ENCODE measurements around the gene IL12A. TPM values are rescaled to one million over a fixed set of nuclear protein-coding genes. Genes with fewer than 3 reads are reported as not detected.

IL12A gene
- total RNA-seq, 1 donor from 2014 or later, result not detected

DNA sequence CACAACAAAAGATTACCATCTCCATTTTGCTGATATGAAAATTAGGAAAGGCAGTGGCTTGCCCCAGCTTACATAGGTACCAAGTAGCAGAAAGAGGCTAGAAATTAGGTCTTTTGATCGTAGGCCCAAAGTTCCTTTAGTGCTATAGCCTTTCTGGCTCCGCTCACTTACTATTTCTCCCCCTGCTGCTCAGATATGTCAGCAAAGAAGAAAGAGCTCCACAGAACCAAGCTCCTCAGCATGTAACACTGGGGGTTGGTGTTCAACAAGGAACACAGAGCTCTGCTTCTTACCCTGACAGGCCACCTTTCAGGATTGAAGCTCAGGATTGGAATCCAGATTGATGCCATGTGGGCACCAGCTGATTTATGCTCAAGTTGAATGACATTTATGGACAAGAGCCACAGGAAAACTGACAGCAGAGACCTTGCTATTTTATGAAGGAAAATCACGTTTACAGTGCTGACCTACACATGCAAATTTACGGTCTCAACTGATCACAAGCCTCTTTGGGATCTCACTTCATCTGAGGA, 6.1 kb upstream of the IL12A start:
- H3K27ac ChIP-seq, result no peak overlapping the region
- H3K36me3 ChIP-seq, result no peaks in the 10 kb centered on the region
- intact Hi-C loops (cut with DNase I), result no loop called here
- TF ChIP-seq, protein P1, sequence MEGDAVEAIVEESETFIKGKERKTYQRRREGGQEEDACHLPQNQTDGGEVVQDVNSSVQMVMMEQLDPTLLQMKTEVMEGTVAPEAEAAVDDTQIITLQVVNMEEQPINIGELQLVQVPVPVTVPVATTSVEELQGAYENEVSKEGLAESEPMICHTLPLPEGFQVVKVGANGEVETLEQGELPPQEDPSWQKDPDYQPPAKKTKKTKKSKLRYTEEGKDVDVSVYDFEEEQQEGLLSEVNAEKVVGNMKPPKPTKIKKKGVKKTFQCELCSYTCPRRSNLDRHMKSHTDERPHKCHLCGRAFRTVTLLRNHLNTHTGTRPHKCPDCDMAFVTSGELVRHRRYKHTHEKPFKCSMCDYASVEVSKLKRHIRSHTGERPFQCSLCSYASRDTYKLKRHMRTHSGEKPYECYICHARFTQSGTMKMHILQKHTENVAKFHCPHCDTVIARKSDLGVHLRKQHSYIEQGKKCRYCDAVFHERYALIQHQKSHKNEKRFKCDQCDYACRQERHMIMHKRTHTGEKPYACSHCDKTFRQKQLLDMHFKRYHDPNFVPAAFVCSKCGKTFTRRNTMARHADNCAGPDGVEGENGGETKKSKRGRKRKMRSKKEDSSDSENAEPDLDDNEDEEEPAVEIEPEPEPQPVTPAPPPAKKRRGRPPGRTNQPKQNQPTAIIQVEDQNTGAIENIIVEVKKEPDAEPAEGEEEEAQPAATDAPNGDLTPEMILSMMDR (IDR thresholded peaks at IDR 0.05), result no peak
- H3K4me3 ChIP-seq, result no peak overlapping the region
- no peak for DNase-seq (ENCODE audit: low spot score in 2 of 2)
- no peaks in the 10 kb centered on the region for H3K9me3 ChIP-seq
- H3K27me3 ChIP-seq, result no peaks in the 10 kb centered on the region
- no peaks in the 10 kb centered on the region for H3K4me1 ChIP-seq

DNA sequence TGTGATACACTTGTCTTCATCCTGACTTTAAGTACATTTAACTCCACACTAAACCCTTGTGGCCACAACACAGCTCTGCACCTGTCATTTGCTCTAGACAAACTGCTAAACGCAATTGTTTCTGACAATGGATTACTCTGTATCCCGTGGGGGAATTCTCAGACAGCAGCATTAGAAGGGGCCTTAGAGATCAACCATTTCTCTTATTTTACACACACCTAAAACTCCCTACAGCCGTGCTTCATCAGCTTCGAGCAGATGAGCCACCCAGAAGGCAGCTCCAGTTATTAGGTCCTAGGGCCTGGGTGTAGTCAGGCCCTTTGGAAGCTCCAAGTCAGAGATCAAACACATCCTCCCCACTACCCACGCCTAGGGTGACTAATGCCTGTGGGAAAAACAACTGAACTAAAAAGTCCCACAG, 1.3 kb upstream of the IL12A start:
- DNase-seq (ENCODE audit: low spot score in 2 of 2), result no peak
- Histone ChIP-seq H3K27me3 (no peaks in the 10 kb centered on the region), H3K9me3 (no peaks in the 10 kb centered on the region), H3K4me1 (peaks cover 0 to 3% of the 10 kb centered on the region in 2 donors), H3K27ac (no peak overlapping the region), H3K4me3 (no peak overlapping the region), H3K36me3 (no peaks in the 10 kb centered on the region)
- TF ChIP-seq, protein P1 (IDR thresholded peaks at IDR 0.05), result no peak
- intact Hi-C loops (cut with DNase I), result loop anchor here (5.0 kb wide), 1 partner anchor 105 kb away; no protein-coding TSS in a partner anchor

DNA sequence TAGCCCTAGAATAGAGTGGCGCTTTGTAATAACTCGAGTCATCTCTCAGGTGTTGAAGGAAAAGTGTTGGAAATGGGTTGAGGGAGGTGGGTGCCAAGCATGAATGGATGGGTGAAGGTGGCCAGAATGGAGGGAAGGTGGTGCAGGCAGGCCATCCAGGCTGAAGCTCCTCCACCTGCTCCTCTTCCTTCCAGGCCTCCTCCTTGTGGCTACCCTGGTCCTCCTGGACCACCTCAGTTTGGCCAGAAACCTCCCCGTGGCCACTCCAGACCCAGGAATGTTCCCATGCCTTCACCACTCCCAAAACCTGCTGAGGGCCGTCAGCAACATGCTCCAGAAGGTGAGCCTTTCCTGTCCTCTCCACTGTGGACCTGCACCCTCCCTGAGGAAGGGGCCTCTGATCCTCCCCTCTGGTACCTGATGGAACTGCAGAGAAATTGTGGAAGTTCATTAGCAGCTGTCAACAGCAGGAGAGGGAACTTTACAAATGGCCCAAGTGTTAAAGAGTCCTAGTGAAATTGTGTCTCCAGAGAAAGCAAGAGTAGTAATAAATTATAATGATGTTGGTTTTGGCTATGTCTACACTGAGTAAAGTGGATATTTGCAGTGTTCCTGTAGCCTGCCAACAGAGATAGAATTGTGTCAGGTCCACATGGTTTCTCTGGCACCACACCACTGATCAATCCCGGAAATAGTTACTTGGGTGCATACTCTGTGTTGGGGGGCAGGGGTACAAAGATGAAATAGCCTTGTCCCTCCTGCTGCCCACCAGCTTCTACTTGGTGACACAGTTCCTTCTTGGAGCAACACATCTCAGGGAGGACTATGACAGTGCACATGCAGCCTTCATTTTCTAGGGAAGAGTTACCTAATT, 1.6 kb downstream of the IL12A start:
- intact Hi-C loops (cut with DNase I), result loop anchor here (5.0 kb wide), 1 partner anchor 108 kb away; no protein-coding TSS in a partner anchor
- H3K4me1 ChIP-seq, result peaks cover 0 to 3% of the 10 kb centered on the region in 2 donors
- DNase-seq (ENCODE audit: low spot score in 2 of 2), result no peak

DNA sequence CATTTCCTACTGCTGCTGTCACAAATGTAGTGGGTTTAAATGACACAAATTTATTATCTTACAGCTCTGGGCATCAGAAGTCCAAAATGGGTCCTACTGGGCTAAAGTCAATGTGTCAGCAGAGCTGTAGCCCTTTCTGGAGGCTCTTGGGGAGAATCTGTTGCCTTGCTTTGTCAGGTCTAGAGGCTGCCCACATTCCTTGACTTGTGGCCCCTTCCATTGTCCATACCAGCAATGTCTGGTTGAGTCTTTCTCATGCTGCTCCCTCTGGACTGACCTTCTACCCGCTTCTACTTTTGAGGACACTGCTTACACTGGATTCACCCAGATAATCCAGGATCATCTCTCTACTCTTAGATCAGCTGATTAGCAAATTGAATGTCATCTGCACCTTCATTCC, 3.0 kb downstream of the IL12A start:
- no peak for DNase-seq (ENCODE audit: low spot score in 2 of 2)
- Histone ChIP-seq H3K4me3 (no peak overlapping the region), H3K4me1 (peaks cover 0 to 3% of the 10 kb centered on the region in 2 donors), H3K36me3 (no peaks in the 10 kb centered on the region), H3K27me3 (no peaks in the 10 kb centered on the region), H3K9me3 (no peaks in the 10 kb centered on the region), H3K27ac (no peak overlapping the region)
- TF ChIP-seq, protein P1 (IDR thresholded peaks at IDR 0.05), result no peak
- intact Hi-C loops (cut with DNase I), result no loop called here

More for the DNA sequence above, 1.6 kb downstream of the IL12A start:
- Histone ChIP-seq H3K27me3 (no peaks in the 10 kb centered on the region), H3K36me3 (no peaks in the 10 kb centered on the region), H3K9me3 (no peaks in the 10 kb centered on the region), H3K4me3 (peak overlapping the region in 1 of 2 donors; percentile 86), H3K27ac (no peak overlapping the region)
- TF ChIP-seq, protein P1 (IDR thresholded peaks at IDR 0.05), result no peak

DNA sequence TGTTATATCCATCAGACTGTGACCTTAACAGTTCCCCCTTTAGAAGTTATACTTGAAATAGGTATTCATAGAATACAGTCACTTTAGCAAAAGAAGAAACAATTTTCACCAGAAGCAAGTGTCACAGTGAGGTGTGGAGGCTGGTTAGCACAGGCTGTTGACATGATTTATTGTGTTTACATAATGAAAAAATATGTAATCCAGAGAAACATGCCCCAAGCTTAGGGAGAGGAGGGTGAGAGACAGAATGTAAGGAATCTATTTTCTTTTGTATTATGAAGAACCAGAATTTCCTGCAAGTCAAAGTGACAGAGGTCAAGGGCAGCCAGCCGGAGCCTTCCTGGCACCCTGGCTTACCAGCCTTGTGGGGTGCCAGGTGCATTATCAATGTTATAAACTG, 4.0 kb downstream of the IL12A start:
- intact Hi-C loops (cut with DNase I), result no loop called here

More for the DNA sequence above, 4.0 kb downstream of the IL12A start:
- H3K27ac ChIP-seq, result no peak overlapping the region
- no peaks in the 10 kb centered on the region for H3K9me3 ChIP-seq
- no peak overlapping the region for H3K4me3 ChIP-seq
- TF ChIP-seq, protein P1 (IDR thresholded peaks at IDR 0.05), result no peak
- no peak for DNase-seq (ENCODE audit: low spot score in 2 of 2)
- no peaks in the 10 kb centered on the region for H3K36me3 ChIP-seq
- no peaks in the 10 kb centered on the region for H3K27me3 ChIP-seq
- peaks cover 0 to 3% of the 10 kb centered on the region in 2 donors for H3K4me1 ChIP-seq

Measured in ascending aorta (tissue), 2 donors.